HG02973 (cell line): ENCODE data around the gene HMGB1.
"Not testable (repeated sequence)": the region's sequence is repeated elsewhere in the genome, so short reads cannot be mapped to it uniquely, and the experiment has no call there.

Experiments
- ATAC-seq: cut with Tn5 transposase; IDR thresholded peaks from one replicate; pipeline ENCODE4 v1.9.1; 2021; ENCODE audit warnings: moderate library complexity; ENCODE audit not compliant: unreplicated experiment

Gene HMGB1

DNA sequence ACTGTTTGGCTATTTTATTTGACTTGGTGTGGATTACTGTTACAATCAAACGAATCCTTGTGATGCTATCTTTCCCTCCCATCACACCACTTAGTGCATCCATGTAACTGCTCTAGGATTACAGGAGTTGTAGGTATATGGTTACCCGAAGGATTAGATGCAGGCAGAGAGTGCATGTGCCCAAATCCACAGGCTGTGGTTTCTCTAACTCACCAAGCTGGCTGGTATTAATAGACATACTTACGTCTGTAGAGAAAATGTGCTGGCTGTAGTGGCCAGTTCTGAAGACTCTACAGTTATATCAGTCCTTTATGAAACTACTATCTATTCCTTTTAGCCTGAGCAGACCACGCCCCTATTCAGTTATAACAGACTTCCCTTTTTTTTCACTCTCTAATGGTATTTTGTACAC lies 1.1 kb upstream of the HMGB1 start:
- ATAC-seq = no peak

DNA sequence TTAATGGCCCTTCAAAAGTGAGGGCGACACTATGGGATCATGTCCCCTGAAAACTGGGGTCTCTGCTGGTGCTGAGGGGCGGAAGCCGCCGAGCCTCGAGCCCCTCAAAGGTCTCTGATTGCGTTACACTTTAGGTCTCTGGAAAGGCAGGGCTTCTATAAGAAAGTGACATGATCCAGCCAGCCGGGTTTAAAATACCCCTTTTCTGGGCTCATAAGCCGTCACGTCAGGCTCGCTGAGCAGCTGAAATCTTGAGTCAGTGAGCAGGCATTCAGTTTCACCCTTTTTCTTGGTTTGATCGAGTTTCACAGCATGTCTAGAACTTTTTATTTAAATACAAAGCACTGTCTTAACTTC lies 600 bp upstream of the HMGB1 start:
- ATAC-seq = no peak

- ATAC-seq = no peak
These were observed 468 bp downstream of the HMGB1 start for GRCh38 chr13:30465343-30465592.

DNA sequence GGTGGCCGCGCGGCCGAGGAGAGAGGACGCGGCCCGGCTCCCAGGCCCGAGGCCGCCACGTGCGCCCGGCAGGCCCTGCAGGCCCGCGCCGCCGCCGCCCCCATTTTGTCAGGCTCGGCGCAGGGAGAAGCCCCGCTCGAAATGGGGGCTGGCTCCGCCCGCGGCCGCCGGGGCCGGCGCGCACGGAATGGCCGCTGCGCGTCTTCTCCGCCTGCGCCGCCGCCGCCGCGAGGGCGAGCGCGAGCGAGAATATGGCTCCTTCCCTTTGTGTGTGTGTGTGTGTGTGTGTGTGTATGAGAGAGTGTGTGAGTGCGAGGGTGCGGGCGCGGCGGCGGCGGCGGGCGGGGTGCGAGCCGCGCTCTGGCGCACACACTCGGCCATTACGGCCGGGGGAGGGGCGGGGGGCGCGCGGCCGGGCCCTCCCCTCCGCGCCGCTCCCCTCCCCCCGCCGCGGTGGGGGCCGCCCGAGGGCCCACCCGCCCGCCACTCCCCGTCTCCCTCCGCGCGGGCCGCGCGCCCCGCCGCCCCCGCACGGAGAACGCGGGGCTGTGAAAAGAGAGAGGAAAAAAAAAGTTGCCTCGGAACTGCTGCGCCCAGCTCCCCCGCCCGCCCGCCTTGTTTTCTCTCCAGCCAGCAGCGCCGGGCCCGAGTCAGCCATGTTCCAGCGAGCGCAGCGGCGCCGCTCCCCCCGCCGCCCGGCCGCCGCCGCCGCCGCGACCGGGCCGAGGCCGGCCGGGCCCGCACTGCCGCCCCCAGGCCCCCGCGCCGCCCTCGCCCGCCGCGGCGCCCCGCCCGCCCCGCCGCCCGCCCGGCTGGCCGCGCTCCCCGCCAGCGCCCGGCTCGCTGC lies 1.0 kb downstream of the HMGB1 start:
- ATAC-seq = peak; percentile 21

DNA sequence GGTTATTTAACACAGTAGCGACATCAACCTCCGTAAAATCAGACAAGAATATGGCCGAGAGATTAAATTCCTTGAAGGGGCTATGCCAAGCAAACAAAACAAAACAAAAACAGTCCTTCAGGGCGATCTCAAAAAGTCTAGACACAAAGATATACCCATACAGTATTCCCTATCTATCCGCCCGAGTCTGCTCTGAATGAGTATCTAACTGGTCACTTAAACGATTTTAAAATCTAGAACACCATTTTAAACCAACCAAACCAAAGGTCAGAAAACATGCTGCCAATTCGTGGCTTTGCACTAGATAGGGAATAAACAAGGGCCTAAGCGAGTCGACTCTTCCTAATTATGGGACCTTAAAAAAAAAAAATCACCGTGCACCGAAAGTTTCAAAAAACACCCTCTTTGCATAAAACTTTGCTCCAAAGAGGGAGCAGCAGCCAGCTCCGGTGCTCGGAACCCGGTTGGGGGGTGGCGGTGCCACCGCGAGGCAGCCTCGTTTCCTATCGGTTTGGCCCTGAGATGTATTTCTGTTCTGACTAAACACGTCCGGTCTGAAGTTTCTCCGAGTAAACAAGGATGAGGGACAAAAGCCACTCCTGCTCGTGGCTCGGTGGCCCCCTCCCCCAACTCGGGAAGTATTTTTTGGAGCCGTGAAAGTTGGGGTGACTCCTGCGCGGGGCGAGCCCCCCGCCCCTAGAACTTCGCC lies 1.8 kb downstream of the HMGB1 start:
- ATAC-seq = peak; percentile 32

GRCh38 chr13:30461279-30462066 lies 4.3 kb downstream of the HMGB1 start:
- ATAC-seq = not testable (repeated sequence)

GRCh38 chr13:30457306-30457891 lies 8.3 kb downstream of the HMGB1 start:
- ATAC-seq = no peak

DNA sequence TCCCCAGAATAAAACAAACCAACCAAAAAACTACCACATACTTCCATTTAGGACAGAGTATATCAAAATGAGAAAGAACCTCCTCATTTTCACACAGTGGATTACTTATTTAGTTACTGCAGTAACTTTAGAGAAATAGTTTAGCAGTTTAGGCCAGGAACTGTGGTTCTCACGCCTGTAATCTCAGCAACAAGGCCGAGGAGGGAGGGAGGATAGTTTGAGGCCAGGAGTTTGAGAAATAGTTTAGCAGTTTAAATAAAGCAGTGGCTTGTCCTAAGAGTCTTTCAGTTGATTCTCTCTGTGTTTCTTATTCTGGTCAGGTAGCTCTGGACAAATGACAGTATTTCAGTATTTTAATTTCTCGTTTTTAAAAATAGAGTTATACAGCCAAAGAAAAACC lies 9.4 kb downstream of the HMGB1 start:
- no peak for ATAC-seq

DNA sequence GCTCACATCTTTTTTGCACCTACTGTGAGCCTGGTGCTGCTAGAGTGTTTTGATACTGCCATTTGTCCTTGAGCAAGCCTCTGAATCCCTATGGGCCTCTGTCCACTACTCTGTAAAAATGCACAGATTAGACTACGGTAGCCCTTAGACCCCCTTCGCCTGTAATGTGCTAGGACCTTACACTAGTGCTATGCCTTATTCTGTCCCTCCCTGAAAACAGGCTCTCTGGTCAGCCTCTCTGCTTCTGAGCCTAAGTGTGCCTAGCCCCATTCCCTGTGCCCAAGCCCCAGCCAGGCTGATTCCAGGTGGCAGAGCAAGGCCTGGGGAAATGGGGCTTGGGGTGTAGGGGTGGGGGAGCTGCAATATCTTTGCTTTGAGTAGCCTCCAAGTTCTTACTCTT lies 10.7 kb downstream of the HMGB1 start:
- ATAC-seq = no peak

- ATAC-seq = no peak
These were observed 12.0 kb downstream of the HMGB1 start for GRCh38 chr13:30453727-30454126.

DNA sequence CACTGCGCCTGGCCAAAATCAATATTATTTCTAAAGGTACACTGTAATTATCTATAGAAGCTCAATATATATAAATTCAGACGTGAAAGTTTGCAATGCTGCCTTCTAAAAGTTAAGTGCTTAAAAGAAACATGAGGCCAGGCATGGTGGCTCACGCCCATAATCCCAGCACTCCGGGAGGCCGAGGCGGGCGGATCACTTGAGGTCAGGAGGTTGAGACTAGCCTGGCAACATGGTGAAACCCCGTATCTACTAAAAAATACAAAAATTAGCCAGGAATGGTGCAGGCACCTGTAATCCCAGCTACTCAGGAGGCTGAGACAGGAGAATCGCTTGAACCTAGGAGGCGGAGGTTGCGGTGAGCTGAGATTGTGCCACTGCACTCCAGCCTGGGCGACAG lies 14.3 kb downstream of the HMGB1 start:
- not testable (repeated sequence) for ATAC-seq

DNA sequence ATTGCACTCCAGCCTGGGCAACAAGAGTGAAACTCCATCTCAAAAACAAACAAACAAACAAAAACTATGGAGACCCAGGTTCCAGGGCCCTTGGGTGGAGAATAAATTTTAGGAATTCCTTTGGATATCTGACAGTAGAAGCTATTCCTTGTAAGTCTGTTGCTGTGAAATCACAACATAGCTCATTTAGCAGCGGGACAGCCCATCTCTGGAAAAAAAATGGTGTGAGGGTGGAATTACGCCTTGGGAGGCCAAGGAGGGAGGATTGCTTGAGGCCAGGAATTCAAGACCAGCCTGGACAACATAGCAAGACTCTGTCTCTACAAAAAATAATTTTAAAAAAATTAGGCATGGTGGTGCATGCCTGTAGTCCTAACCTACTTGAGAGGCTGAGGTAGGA lies 15.7 kb downstream of the HMGB1 start:
- ATAC-seq = no peak

- ATAC-seq = no peak
These were observed 17.3 kb downstream of the HMGB1 start for GRCh38 chr13:30448441-30448840.

- ATAC-seq = peak; percentile 11
These were observed 19.6 kb downstream of the HMGB1 start for GRCh38 chr13:30446126-30446500.

- ATAC-seq = no peak
These were observed 21.8 kb downstream of the HMGB1 start for GRCh38 chr13:30443957-30444404.

DNA sequence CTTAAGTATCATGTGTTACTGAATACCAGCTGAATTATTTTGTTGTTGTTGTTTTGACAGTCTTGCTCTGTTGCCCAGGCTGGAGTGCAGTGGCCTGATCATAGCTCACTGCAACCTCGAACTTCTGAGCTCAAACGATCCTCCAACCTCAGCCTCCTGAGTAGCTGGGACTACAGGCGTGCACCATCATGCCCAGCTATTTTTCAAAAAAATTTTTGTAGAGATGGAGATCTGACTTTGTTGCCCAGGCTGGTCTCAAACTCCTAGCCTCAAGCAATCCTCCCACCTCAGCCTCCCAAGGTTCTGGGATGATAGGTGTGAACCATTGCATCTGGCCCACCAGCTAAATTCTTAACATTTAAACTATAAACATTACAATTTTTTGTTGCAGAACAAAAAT lies 22.2 kb downstream of the HMGB1 start:
- not testable (repeated sequence) for ATAC-seq

GRCh38 chr13:30442926-30443325 lies 22.8 kb downstream of the HMGB1 start:
- ATAC-seq = no peak

DNA sequence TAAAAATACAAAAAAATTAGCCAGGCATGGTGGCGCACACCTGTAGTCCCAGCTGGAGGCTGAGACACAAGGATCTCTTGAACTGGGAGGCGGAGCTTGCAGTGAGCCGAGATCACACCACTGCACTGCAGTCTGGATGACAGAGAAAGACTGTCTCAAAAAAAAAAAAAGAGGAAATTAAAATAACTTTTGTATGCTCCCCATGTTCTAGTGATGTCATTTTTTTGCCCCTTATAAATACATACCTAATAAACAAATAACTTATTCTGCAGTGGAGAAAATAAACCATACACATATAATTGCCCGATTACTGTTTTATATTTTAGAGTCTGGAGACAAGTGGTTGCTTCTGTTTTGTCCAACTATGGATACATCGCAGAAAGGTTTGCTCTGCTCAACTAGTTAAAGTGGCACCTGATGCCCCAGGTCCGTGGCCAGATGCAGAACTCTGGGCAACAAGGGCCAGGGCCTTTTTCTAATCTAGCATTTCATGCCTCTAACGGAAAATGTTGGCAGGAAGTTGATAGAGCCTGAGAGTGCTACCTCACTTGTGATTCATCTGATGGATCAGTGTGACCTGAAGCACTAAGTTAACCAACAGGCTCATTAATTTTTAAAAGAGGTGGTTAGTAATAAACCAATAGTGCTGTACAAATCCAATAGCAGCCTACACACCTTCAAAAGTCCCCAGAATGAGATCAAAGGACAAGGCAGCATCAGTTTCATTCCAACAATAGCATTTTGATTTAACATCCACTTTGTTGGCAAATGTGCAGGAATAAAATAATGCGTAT lies 24.6 kb downstream of the HMGB1 start:
- no peak for ATAC-seq

- no peak for ATAC-seq
These were observed 27.4 kb downstream of the HMGB1 start for GRCh38 chr13:30438286-30438685.

DNA sequence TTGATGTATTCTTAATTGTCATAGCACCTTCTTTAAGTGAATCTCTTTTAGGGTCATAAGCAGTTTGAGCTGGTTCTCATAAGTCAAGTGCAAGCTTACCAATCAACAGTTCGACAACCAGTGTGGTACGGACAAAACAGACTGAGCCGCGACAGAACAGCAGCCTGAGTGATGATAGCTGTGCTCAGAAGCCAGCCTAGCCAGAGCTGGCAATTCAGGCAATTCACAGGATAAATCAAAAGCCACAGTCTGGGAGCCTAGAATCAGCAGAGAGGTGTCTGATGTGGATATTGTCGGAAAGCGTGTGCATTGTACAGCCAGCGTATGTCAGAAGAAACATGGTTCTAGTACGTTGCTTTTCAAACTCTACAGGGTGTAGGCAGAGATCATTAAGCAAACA lies 28.6 kb downstream of the HMGB1 start:
- ATAC-seq = no peak
